Spinal cord (tissue), 10 donors: ENCODE results near the gene ARHGEF35. TPM values are rescaled to one million over a fixed set of nuclear protein-coding genes. Genes with fewer than 3 reads are reported as not detected.

ENCODE experiments used
- DNase-seq, 6 donors: peaks; one replicate each; pipeline versions ENCODE4 v3.0.0 to v3.0.0-alpha.2; 2013 to 2015; ENCODE audit warnings: low spot score in 6 of 6, low read depth in 4 of 6
- H3K27ac ChIP-seq: one replicate; pipeline ENCODE4 v1.5.1; 2013; ENCODE audit warnings: low read depth, low read length, control low read depth
- H3K27me3 ChIP-seq: one replicate; pipeline ENCODE4 v1.6.1; 2013; ENCODE audit warnings: low read length; ENCODE audit not compliant: control insufficient read depth, insufficient read depth
- H3K36me3 ChIP-seq: one replicate; pipeline ENCODE4 v1.6.1; 2013; ENCODE audit warnings: low read length; ENCODE audit not compliant: control insufficient read depth, insufficient read depth
- H3K4me1 ChIP-seq: one replicate; pipeline ENCODE4 v1.6.1; 2013; ENCODE audit warnings: low read length; ENCODE audit not compliant: control insufficient read depth, insufficient read depth
- H3K4me3 ChIP-seq: one replicate; pipeline ENCODE4 v1.5.1; 2013; ENCODE audit warnings: low read depth, low read length, control low read depth
- H3K9me3 ChIP-seq: one replicate; pipeline ENCODE4 v1.6.1; 2013; ENCODE audit warnings: low read length; ENCODE audit not compliant: control insufficient read depth, insufficient read depth
- WGBS: methylation state at CpG from one replicate; pipeline ENCODE4 v1.1.5; 2013; ENCODE audit warnings: missing lambda C conversion rate; ENCODE audit not compliant: insufficient coverage; 5-methylcytosine and 5-hydroxymethylcytosine counted together
- polyA plus RNA-seq, 2 donors: library from polyadenylated mRNA; unstranded; fragments of 120-200 nt; gene quantifications; one replicate each; pipeline ENCODE4 v1.2.1, GENCODE V29; 2013; ENCODE audit not compliant: insufficient read length in 2 of 2
- total RNA-seq, 2 donors: library from RNA; depleted of rRNA in 1 of 2; stranded (reverse); fragments of 120-200 nt in 1 of 2; fragments of >200 nt in 1 of 2; gene quantifications; one replicate each; pipeline versions ENCODE4 v1.2.3 to v1.2.4, GENCODE V29; 2013 to 2014
- donor health status: healthy.

Gene ARHGEF35
- total and polyA plus RNA-seq, 4 donors, result 0.89 to 2.6 (median 1.6) TPM

- WGBS, result 88% methylated on average over 1 of the region's 3 CpGs
- Histone ChIP-seq H3K27ac (no peak overlapping the region), H3K4me3 (no peak overlapping the region), H3K4me1 (no peaks in the 10 kb centered on the region), H3K9me3 (peaks cover 5% of the 10 kb centered on the region), H3K36me3 (no peaks in the 10 kb centered on the region), H3K27me3 (no peaks in the 10 kb centered on the region)
- no peak for DNase-seq
Measured at GRCh38 chr7:144144426-144144825, 51.2 kb downstream of the ARHGEF35 start.

GRCh38 chr7:144142187-144142586 is 53.4 kb downstream of the ARHGEF35 start:
- Histone ChIP-seq H3K27me3 (no peaks in the 10 kb centered on the region), H3K4me3 (no peak overlapping the region), H3K4me1 (no peaks in the 10 kb centered on the region), H3K9me3 (peaks cover 2% of the 10 kb centered on the region), H3K27ac (no peak overlapping the region), H3K36me3 (no peaks in the 10 kb centered on the region)
- no peak for DNase-seq
- 93% methylated on average over 2 of the region's 3 CpGs for WGBS

- no CpG with 5 or more reads among the region's 1 CpG for WGBS
- Histone ChIP-seq H3K4me3 (no peak overlapping the region), H3K9me3 (no peaks in the 10 kb centered on the region), H3K27ac (no peak overlapping the region), H3K36me3 (no peaks in the 10 kb centered on the region), H3K27me3 (no peaks in the 10 kb centered on the region), H3K4me1 (no peaks in the 10 kb centered on the region)
- DNase-seq, result no peak
Measured at GRCh38 chr7:144137501-144137900, 58.1 kb downstream of the ARHGEF35 start.

Other genes with a start within 250 kb of the ARHGEF35 start
- not detected for gene OR2F1, start 241.0 kb downstream of the ARHGEF35 start, total RNA-seq
- gene OR2F1, start 241.0 kb downstream of the ARHGEF35 start, polyA plus RNA-seq, result under 1 TPM in 1 of 2 donors, not detected in 1; 0.42 TPM
- not detected for gene OR6B1, start 195.5 kb downstream of the ARHGEF35 start, total RNA-seq
- under 1 TPM in 1 of 2 donors, not detected in 1; 0.03 TPM for gene OR6B1, start 195.5 kb downstream of the ARHGEF35 start, polyA plus RNA-seq
- under 1 TPM in 1 of 2 donors, not detected in 1; under 0.01 TPM for gene OR2A5, start 146.9 kb downstream of the ARHGEF35 start, total RNA-seq
- gene OR2A5, start 146.9 kb downstream of the ARHGEF35 start, polyA plus RNA-seq, result under 1 TPM in 1 of 2 donors, not detected in 1; 0.30 TPM
- not detected for gene OR2A25, start 126.0 kb downstream of the ARHGEF35 start, total RNA-seq
- under 1 TPM in 1 of 2 donors, not detected in 1; 0.11 TPM for gene OR2A25, start 126.0 kb downstream of the ARHGEF35 start, polyA plus RNA-seq
- gene OR2A12, start 109.6 kb downstream of the ARHGEF35 start, total RNA-seq, result not detected
- gene OR2A12, start 109.6 kb downstream of the ARHGEF35 start, polyA plus RNA-seq, result under 1 TPM in 1 of 2 donors, not detected in 1; 0.03 TPM
- gene OR2A2, start 86.2 kb downstream of the ARHGEF35 start, total RNA-seq, result not detected
- gene OR2A2, start 86.2 kb downstream of the ARHGEF35 start, polyA plus RNA-seq, result not detected
- gene OR2A14, start 72.7 kb downstream of the ARHGEF35 start, total RNA-seq, result not detected
- gene OR2A14, start 72.7 kb downstream of the ARHGEF35 start, polyA plus RNA-seq, result not detected
- 1 to 10 TPM in 1 of 2 donors, under 1 TPM in 1; 0.33 to 1.6 TPM for gene CTAGE4, start 12.4 kb downstream of the ARHGEF35 start, total RNA-seq
- under 1 TPM in 1 of 2 donors, not detected in 1; 0.50 TPM for gene CTAGE4, start 12.4 kb downstream of the ARHGEF35 start, polyA plus RNA-seq
- gene OR2A42, start 43.8 kb upstream of the ARHGEF35 start, total RNA-seq, result under 1 TPM; 0.06 to 0.10 TPM
- gene OR2A42, start 43.8 kb upstream of the ARHGEF35 start, polyA plus RNA-seq, result under 1 TPM; 0.11 to 0.45 TPM
- 1 to 10 TPM; 1.5 to 2.2 TPM for gene OR2A7, start 69.0 kb upstream of the ARHGEF35 start, total RNA-seq
- gene OR2A7, start 69.0 kb upstream of the ARHGEF35 start, polyA plus RNA-seq, result 1 to 10 TPM in 1 of 2 donors, under 1 TPM in 1; 0.25 to 1.7 TPM
- gene CTAGE8, start 73.5 kb upstream of the ARHGEF35 start, total RNA-seq, result 1 to 10 TPM in 1 of 2 donors, under 1 TPM in 1; 0.20 to 2.6 TPM
- under 1 TPM; 0.30 to 0.47 TPM for gene CTAGE8, start 73.5 kb upstream of the ARHGEF35 start, polyA plus RNA-seq
- under 1 TPM; 0.10 to 0.50 TPM for gene OR2A1, start 116.6 kb upstream of the ARHGEF35 start, total RNA-seq
- gene OR2A1, start 116.6 kb upstream of the ARHGEF35 start, polyA plus RNA-seq, result under 1 TPM; 0.13 to 0.29 TPM
- gene ARHGEF5, start 159.6 kb upstream of the ARHGEF35 start, total RNA-seq, result 1 to 10 TPM; 2.2 to 3.5 TPM
- gene ARHGEF5, start 159.6 kb upstream of the ARHGEF35 start, polyA plus RNA-seq, result 1 to 10 TPM; 1.1 to 3.2 TPM
- not detected for gene NOBOX, start 207.9 kb upstream of the ARHGEF35 start, total RNA-seq
- not detected for gene NOBOX, start 207.9 kb upstream of the ARHGEF35 start, polyA plus RNA-seq